Activated T-cell treated with anti-CD3 and anti-CD28 coated beads, Interleukin-2, amount 50 U/mL, for 48 hours (primary cell): Measurements from ENCODE around the gene L1CAM.

Experiments
- DNase-seq, 2 experiments: peaks; one replicate each; pipeline ENCODE4 v3.0.0-alpha.2; 2020

L1CAM gene

GRCh38 chrX:153902385-153902784 is 16.4 kb upstream of the L1CAM start:
- DNase-seq: no peak

- no peak for DNase-seq
These were observed 15.8 kb upstream of the L1CAM start for GRCh38 chrX:153901753-153902140.

- DNase-seq: peak; percentile 52 to 62
These were observed 15.1 kb upstream of the L1CAM start for GRCh38 chrX:153900831-153901752.

GRCh38 chrX:153897899-153898298 is 11.9 kb upstream of the L1CAM start:
- no peak for DNase-seq

GRCh38 chrX:153889123-153889522 is 3.1 kb upstream of the L1CAM start:
- no peak for DNase-seq

GRCh38 chrX:153888344-153888743 is 2.4 kb upstream of the L1CAM start:
- DNase-seq: no peak

GRCh38 chrX:153887385-153887784 is 1.4 kb upstream of the L1CAM start:
- no peak for DNase-seq

- DNase-seq: no peak
These were observed 942 bp upstream of the L1CAM start for GRCh38 chrX:153886915-153887314.

- no peak for DNase-seq
These were observed 675 bp downstream of the L1CAM start for GRCh38 chrX:153885208-153885787.

GRCh38 chrX:153884590-153884989 is 1.4 kb downstream of the L1CAM start:
- no peak for DNase-seq

GRCh38 chrX:153884136-153884535 is 1.8 kb downstream of the L1CAM start:
- DNase-seq: no peak

- DNase-seq: no peak
These were observed 2.7 kb downstream of the L1CAM start for GRCh38 chrX:153883163-153883843.

- no peak for DNase-seq
These were observed 3.4 kb downstream of the L1CAM start for GRCh38 chrX:153882557-153882956.

GRCh38 chrX:153882086-153882498 is 3.9 kb downstream of the L1CAM start:
- DNase-seq: no peak

GRCh38 chrX:153881281-153881680 is 4.7 kb downstream of the L1CAM start:
- no peak for DNase-seq

GRCh38 chrX:153880440-153880815 is 5.5 kb downstream of the L1CAM start:
- no peak for DNase-seq

- no peak for DNase-seq
These were observed 6.1 kb downstream of the L1CAM start for GRCh38 chrX:153879741-153880439.

- no peak for DNase-seq
These were observed 6.9 kb downstream of the L1CAM start for GRCh38 chrX:153878969-153879653.

- DNase-seq: no peak
These were observed 7.6 kb downstream of the L1CAM start for GRCh38 chrX:153878345-153878744.

- DNase-seq: no peak
These were observed 8.3 kb downstream of the L1CAM start for GRCh38 chrX:153877571-153878261.

- DNase-seq: no peak
These were observed 9.9 kb downstream of the L1CAM start for GRCh38 chrX:153876112-153876491.
